ENCODE results near the gene PHACTR1.

GRCh38 chr6:13139119-13139518, 422.6 kb downstream of the PHACTR1 start:
- no peak for TF ChIP-seq REST (IDR thresholded peaks at IDR 0.05; ENCODE audit: insufficient read depth in 1 of 2, low read depth in 2 of 2, low read length in 1 of 2)
- no peak for TF ChIP-seq CTCF (IDR thresholded peaks at IDR 0.05)
- no peak for TF ChIP-seq POLR2AphosphoS5 (IDR thresholded peaks at IDR 0.05; ENCODE audit: low read depth, low read length)
- TF ChIP-seq TCF7L2 (IDR thresholded peaks at IDR 0.05; ENCODE audit: low read depth, low read length), result no peak
